Erythroblast (primary cell): Measurements from ENCODE around the gene PCBP3.
"Not testable (repeated sequence)": the region's sequence is repeated elsewhere in the genome, so short reads cannot be mapped to it uniquely, and the experiment has no call there.

Experiments used
- DNase-seq, 2 experiments: peaks; one replicate each; lab custom pipeline; 2025; lab: John Stamatoyannopoulos, UW
- GATA1 ChIP-seq: IDR thresholded peaks from 2 replicates; pipeline ENCODE4 v1.6.1; 2011; ENCODE audit warnings: low read depth, mild to moderate bottlenecking, control low read depth, low read length, moderate library complexity
- POLR2A ChIP-seq: IDR thresholded peaks from 2 replicates; pipeline ENCODE4 v1.6.1; 2011; ENCODE audit warnings: mild to moderate bottlenecking, low read length

PCBP3 gene

DNA sequence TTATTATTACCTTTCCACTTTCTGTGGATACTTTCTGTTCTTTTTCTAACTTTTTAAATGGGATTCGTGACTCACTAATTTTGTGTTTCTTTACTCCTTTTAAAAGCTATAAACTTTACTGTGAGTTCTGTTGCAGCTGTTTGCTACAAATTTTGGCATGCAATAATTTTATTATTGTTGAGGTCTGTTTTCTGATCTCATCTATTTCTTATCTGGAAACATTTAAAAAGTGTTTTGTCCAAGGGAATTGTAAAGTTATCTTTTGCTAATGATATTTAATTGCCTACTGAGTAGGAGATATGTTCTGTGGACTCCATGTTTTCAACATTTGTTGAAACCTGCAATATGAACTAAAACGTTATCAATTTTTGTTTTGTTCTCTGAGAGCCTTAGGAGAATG is 199.9 kb downstream of the PCBP3 start:
- DNase-seq: no peak
- no peak for TF ChIP-seq GATA1
- no peak for TF ChIP-seq POLR2A

DNA sequence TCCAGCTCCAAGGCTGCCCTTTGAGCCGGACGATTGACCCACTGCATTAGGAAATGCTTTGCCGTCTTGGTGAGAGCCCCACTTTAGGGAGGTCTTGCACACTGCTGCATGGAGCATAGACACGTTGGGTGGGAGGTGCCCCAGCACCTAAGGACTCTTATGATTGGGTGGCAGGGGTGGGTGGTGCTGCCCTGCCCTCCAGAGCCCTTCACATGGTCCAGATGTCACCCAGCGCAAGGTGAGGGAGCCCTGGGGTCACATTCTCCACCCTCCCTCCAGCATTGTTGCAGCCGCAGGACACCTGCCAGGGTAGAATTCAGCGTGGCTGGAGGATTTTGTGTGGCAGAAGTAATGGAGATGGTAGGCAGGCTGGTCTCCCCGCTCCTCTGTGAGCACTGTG is 200.7 kb downstream of the PCBP3 start:
- DNase-seq: no peak

DNA sequence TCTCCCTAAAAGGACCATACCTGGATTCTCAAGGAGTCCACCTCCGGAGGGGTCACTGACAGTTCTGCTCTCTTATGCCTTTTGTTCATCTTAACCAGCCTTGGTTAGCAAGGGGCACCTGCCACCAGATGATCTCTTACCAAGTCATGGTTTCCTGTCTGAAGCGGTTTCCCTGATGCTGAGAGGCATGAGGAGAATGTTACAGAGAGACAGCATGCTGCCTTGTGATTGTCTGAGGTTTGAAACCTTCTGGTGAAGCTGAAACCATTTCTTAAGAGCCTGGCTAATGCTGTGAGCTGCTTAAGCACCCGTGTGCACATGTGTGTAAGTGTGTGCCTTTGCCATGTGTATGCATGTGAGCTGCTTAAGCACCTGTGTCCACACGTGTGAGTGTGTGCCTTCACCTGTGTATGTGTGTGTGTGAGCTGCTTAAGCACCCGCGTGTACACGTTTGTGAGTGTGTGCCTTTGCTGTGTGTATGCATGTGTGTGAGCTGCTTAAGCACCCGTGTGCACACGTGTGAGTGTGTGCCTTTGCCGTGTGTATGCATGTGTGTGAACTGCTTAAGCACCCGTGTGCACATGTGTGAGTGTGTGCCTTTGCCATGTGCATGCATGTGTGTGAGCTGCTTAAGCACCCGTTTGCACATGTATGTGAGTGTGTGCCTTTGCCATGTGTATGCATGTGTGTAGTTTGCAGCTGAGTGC is 201.7 kb downstream of the PCBP3 start:
- no peak for TF ChIP-seq POLR2A
- TF ChIP-seq GATA1: no peak
- no peak for DNase-seq

More for the DNA sequence above, 200.7 kb downstream of the PCBP3 start:
- TF ChIP-seq POLR2A (no peak), GATA1 (no peak)

DNA sequence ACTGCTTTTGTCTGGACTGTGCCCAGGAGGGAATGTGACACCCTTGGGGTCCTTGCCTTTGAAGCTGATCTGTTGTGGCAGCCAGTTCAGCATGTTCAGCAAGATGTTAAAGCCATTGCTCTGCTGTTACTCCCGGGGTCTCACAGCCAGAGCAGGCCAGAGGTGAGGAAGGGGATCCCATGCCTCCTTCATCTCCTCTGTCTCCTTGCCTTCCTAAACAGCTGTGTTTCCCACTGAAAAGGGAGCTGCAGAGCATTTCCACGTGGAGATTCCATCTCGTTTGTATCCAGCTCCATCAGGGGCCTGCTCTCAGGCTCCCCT is 202.2 kb downstream of the PCBP3 start:
- no peak for DNase-seq
- TF ChIP-seq GATA1: no peak
- no peak for TF ChIP-seq POLR2A

DNA sequence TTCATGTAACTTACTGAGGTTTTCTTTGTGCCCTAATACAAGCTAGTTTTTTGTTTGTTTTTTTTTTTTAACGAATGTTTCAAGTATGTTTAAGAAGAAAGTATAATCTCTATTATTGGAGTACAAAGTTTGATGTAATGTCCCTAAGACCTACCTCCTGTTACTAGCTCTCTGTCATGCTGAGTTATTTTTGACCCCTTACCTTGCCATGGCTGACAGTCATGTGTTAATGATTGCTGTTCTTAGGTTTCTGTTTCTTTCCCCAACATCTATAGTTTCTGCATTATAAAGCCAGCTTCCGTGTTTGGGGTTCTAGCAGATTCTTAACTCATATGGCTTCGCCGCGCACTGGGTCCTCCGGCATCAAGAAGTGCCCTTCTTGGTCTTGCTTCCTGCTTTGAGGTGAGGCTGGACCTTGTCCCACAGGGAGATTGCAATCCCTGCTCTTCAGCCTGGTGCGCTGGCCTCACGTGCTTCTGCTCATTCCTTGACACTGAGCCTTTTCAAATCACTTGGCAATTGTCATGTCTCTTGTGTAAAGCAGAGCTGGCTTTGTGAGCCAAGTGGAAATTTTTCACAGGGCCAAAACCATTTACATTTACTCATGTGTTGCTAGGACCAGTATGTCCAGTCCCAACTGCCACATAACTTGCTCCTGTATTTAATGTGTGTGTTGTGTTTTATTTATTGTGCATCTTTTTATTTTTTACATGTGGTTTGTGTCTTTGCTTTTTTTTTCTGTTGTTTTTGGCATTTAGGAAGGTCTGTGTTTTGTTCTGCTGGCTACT is 203.0 kb downstream of the PCBP3 start:
- TF ChIP-seq GATA1 (no peak), POLR2A (no peak)
- no peak for DNase-seq

DNA sequence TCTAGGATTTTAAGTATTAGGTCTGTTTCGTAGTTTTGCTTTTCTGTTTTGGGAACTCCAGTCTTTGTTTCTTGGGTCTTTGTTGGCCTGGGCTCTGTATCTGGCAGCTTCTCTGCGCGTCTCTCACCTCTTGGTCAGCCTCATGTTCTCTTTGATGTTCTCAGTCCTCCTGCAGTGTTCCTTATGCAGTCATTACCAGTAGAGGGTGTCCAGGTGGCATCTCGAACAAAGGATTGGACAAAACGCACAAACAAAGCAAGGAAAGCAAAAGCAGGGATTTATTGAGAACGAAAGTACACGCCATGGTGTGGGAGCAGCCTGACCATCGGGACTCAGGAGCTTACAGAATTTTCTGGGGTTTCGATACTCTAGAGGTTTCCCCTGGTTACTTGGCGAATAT is 204.3 kb downstream of the PCBP3 start:
- no peak for TF ChIP-seq GATA1
- no peak for TF ChIP-seq POLR2A

DNA sequence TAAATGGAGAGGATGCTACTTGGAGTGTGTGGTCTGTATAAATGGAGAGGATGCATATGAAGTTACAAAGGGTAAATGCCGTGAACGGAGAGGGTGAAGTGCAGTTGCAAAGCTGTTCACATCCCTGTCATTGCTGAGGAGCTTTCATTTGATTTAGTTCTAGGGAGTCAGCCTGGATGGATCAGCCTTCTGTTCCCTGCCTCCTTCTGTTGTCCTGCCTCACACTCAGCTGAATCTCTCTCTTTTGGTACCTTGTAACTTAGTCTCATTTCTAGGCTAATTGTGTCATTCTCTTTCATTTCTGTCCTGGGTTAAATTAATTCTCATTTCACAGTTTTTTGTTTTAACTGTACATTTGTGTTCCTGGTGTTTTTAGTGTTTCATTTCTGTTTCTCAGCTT is 204.8 kb downstream of the PCBP3 start:
- DNase-seq: no peak
- TF ChIP-seq POLR2A (no peak), GATA1 (no peak)

More for the DNA sequence above, 204.3 kb downstream of the PCBP3 start:
- DNase-seq: no peak

DNA sequence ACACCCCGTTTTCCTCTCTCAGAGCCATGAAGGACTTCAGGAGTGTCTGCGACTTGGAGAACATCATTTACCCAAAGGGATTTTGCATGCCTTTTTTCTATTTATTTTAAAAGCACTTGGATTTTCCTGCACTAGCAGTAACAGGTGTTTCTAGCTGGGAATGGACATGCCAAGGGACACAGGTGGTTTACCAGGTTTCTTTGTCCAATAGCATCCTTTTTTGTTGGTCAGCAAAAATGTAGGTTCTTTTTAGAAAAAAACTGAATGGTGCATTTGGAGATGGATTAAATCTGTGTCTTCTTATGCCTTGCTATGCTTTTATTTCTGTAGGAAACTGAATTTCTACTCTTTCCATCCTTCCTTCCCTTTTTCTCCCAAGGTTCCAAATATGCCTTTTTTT is 205.3 kb downstream of the PCBP3 start:
- DNase-seq: no peak
- no peak for TF ChIP-seq POLR2A
- no peak for TF ChIP-seq GATA1

DNA sequence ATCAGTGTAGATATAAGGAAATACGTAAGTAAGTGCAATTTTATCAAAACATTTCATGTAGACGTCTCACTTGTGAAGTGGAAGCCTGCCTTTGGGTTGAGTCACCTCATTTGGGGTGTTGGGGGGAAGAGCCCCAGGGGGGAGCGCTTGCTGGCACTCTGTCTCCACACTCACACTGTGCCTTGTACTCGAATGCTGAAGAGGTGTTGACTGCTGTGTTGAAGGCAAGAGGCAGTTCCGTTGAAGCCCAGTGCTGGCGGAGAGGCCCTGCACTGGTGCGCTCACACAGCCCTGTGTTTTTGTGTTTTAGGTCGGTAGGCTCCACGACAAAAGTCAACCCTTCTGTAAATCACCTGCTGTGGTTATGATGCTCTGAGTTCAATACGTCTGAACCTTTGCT is 206.1 kb downstream of the PCBP3 start:
- no peak for DNase-seq
- no peak for TF ChIP-seq POLR2A

DNA sequence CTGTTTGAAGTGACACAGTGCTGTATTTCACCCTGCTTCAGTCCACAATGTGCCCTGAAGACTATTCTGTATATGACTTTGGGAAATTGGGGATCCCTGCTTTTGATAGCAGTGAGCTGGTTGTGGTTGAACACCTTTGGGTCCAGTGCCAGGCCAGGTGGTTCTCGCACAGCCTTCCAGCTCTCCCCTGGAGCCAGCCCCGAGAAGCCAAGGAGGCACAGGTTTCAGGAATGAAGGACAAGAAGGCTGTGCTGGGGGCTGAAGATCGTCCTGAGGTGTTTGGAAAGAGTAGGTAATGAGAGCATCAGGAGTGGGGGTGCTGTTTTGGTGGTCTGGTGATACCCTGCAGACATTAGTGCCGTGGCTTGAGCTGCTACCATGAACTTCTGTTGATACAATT is 206.7 kb downstream of the PCBP3 start:
- TF ChIP-seq POLR2A: no peak
- no peak for TF ChIP-seq GATA1
- no peak for DNase-seq

DNA sequence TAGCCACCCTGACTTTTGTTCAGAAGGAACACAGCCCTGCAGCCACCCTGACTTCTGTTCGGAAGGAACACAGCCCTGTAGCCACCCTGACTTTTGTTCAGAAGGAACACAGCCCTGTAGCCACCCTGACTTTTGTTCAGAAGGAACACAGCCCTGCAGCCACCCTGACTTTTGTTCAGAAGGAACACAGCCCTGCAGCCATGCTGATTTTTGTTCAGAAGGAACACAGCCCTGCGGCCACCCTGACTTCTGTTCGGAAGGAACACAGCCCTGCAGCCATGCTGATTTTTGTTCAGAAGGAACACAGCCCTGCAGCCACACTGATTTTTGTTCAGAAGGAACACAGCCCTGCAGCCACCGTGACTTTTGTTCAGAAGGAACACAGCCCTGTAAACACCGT is 208.9 kb downstream of the PCBP3 start:
- DNase-seq: not testable (repeated sequence)

DNA sequence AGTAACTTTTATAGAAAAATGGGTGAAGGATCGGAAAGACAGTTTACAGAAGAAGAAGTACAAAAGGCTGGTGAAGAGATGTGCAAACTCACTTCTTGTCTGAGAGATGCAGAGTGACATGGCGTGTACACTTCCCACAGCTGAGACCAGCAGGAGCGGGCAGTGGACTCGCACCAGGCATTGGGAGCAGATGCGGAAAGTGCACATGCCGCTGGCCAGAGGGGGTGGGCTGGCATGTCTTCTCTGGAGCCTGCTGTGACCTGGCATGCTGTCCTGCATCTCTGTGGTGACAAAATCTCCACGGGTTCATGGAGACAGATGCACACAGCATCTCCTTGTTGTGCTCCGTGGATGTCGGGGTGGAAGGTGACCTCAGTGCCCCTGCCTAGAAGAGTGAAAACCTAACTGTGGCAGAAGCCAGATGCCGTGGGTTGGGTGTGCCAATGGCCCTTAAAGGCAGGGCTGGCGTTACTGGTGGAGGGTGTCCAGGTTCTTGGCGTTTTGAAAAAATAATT is 209.4 kb downstream of the PCBP3 start:
- no peak for DNase-seq
- no peak for TF ChIP-seq POLR2A
- TF ChIP-seq GATA1: no peak

DNA sequence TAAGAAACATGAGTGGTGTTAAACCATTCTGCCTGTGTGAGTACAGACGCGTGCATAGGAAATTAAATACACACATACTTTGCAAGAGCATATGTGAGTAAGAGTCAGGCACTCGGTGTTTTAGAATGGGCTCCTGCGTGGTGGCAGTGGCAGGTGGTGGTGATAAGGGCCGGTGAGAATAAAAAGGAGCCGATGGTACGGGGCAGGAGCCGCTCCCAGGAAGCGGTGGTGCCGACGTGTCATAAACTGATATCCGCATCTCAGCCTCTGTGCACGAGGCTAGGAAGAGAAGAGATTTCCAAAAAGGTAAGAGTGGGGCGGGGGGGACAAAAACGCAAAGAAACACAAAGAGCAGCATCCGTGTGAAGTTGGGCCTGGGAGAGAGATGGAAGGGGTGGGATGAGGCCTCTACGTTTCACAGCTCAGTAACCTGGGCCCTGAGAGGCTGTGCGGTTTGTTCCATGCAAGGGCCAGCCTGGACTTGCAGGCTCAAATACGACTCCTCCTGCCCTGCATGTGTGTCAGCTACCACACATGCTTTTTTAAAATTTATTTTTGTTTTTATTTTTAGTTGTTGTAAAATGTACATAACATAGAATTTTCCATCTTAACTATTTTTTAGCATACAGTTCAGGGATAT is 210.3 kb downstream of the PCBP3 start:
- no peak for DNase-seq
- TF ChIP-seq POLR2A (no peak), GATA1 (no peak)

DNA sequence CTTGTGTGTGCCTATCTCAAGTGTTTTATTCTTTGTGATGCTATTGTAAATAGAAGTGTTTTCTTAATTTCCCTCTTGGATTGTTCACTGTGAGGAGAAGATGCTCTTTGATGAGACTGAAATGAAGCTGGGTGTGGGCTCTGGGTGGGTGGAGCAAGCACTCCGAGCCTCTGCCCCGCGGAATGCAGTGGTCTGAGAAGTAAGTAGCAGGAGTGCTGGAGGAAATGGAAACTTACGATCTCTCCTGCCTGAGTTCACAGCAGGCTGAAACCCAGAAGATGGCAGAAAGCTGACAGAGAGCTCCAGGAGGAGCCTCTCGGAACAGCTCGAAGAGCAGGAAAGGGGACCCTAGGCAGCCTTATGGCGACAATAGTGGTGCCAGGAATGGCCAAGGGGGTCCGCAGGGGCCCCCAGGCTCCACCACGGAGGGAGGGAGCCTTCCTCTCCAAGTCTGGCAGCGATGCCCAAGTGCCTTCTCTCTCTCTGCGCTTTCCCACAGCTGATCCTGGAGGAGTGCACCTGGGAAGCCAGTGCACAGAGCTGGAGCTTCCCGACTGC is 211.2 kb downstream of the PCBP3 start:
- DNase-seq: no peak
- TF ChIP-seq POLR2A: no peak
- no peak for TF ChIP-seq GATA1
